HCT116 (cell line): ENCODE results near the gene RELB. TPM values are rescaled to one million over a fixed set of nuclear protein-coding genes. Genes with fewer than 3 reads are reported as not detected.

Experiments used
- ATAC-seq: fragments of 200-7000 bp; cut with Tn5 transposase; 2 replicates; pipeline ENCODE4 v1.9.1; 2020; ENCODE audit warnings: mild to moderate bottlenecking, moderate library complexity
- BruUV-seq: library from RNA; stranded (reverse); fragments of 400-500 nt; replicated peaks from 2 replicates; lab custom pipeline; 2021; lab: Mats Ljungman, UMichigan
- CTCF ChIA-PET: fragments of 300-600 bp; sonication (Branson Sonifier 250); formaldehyde crosslinking; loops from one replicate; lab custom pipeline; 2021; ENCODE audit warnings: antibody characterized with exemption; lab: Charles Lee
- POLR2A ChIA-PET: fragments of 300-600, 350-600 bp; sonication (Branson Sonifier 250); formaldehyde crosslinking; loops from one replicate; lab custom pipeline; 2021; ENCODE audit warnings: antibody characterized with exemption; lab: Charles Lee
- RAD21 ChIA-PET, 2 experiments: fragments of 300-600 bp; sonication (Branson Sonifier 250); formaldehyde crosslinking; loops; one replicate each; lab custom pipeline; 2023; ENCODE audit warnings: low total read pairs in 2 of 2; ENCODE audit not compliant: uncharacterized antibody in 2 of 2, unreplicated experiment in 2 of 2, low non-redundant PET in 1 of 2; lab: Charles Lee
- DNase-seq: peaks from one replicate; pipeline ENCODE4 v3.0.0-alpha.2; 2010; ENCODE audit warnings: low read depth, low spot score
- H2AFZ ChIP-seq: fragments of 200-600 bp; shearing (Covaris generic), sonication (generic); 2 replicates; pipeline ENCODE4 v1.6.1; 2017; ENCODE audit warnings: low read depth, mixed run types, mixed read lengths, antibody characterized with exemption, low read length; ENCODE audit not compliant: poor library complexity, severe bottlenecking
- H3K27ac ChIP-seq: 2 replicates; pipeline ENCODE4 v1.5.1; 2012; ENCODE audit warnings: low read depth, low read length
- H3K27me3 ChIP-seq: fragments of 200-600 bp; sonication (generic); 2 replicates; pipeline ENCODE4 v1.6.1; 2016; ENCODE audit warnings: mixed run types, low read length, mixed read lengths; ENCODE audit not compliant: insufficient read depth
- H3K36me3 ChIP-seq, 2 experiments: fragments of 200-500 bp in 1 of 2; fragments of 200-600 bp in 1 of 2; sonication (Bioruptor generic) in 1 of 2; sonication (generic) in 1 of 2; 2 replicates each; pipeline versions ENCODE4 v1.5.1 to v1.6.1; 2014 to 2016; ENCODE audit warnings: low read length in 2 of 2, inconsistent platforms in 1 of 2, mixed read lengths in 1 of 2, mixed run types in 1 of 2; ENCODE audit not compliant: insufficient read depth in 2 of 2, control insufficient read depth in 1 of 2
- H3K4me1 ChIP-seq, 2 experiments: fragments of 200-600 bp in 1 of 2; sonication (generic) in 1 of 2; 2 replicates each; pipeline versions ENCODE4 v1.5.1 to v1.6.1; 2012 to 2017; ENCODE audit warnings: low read length in 2 of 2, inconsistent platforms in 1 of 2, mild to moderate bottlenecking in 1 of 2, mixed read lengths in 1 of 2, mixed run types in 1 of 2, moderate library complexity in 1 of 2; ENCODE audit not compliant: insufficient read depth in 2 of 2, control insufficient read depth in 1 of 2
- H3K4me2 ChIP-seq: fragments of 200-600 bp; sonication (generic); 2 replicates; pipeline ENCODE4 v1.6.1; 2017; ENCODE audit warnings: mixed run types, low read length, mixed read lengths
- H3K4me3 ChIP-seq, 2 experiments: fragments of 200-600 bp in 1 of 2; sonication (generic) in 1 of 2; replicated peaks in 1 of 2; 2 replicates each; pipeline ENCODE4 v1.5.1; 2011 to 2016; ENCODE audit warnings: low read length in 2 of 2, control low read depth in 1 of 2, low read depth in 1 of 2, mild to moderate bottlenecking in 1 of 2, mixed read lengths in 1 of 2, mixed run types in 1 of 2
- H3K79me2 ChIP-seq: fragments of 200-600 bp; sonication (generic); 2 replicates; pipeline ENCODE4 v1.6.1; 2017; ENCODE audit warnings: mild to moderate bottlenecking, mixed run types, low read length, moderate library complexity, mixed read lengths; ENCODE audit not compliant: insufficient read depth
- H3K9ac ChIP-seq: fragments of 200-600 bp; sonication (generic); 2 replicates; pipeline ENCODE4 v1.6.1; 2016; ENCODE audit warnings: low read length, mixed read lengths
- H3K9me2 ChIP-seq: fragments of 200-600 bp; sonication (generic), shearing (Covaris generic); 2 replicates; pipeline ENCODE4 v1.6.1; 2017; ENCODE audit warnings: mixed run types, mild to moderate bottlenecking, moderate library complexity; ENCODE audit not compliant: insufficient read depth
- H3K9me3 ChIP-seq, 2 experiments: fragments of 200-500 bp in 1 of 2; fragments of 200-600 bp in 1 of 2; sonication (Bioruptor generic) in 1 of 2; sonication (generic) in 1 of 2; 2 replicates each; pipeline ENCODE4 v1.6.1; 2014 to 2017; ENCODE audit warnings: low read length in 2 of 2, mixed read lengths in 2 of 2, inconsistent platforms in 1 of 2, low read depth in 1 of 2, mild to moderate bottlenecking in 1 of 2, mixed run types in 1 of 2, moderate library complexity in 1 of 2; ENCODE audit not compliant: control insufficient read depth in 1 of 2, insufficient read depth in 1 of 2
- H4K20me1 ChIP-seq: fragments of 200-600 bp; sonication (generic), shearing (Covaris generic); 2 replicates; pipeline ENCODE4 v1.6.1; 2017; ENCODE audit warnings: mixed run types, mild to moderate bottlenecking, moderate library complexity; ENCODE audit not compliant: insufficient read depth
- CEBPB ChIP-seq: IDR thresholded peaks from 2 replicates; pipeline ENCODE4 v1.6.1; 2012; ENCODE audit warnings: low read depth
- EGR1 ChIP-seq: IDR thresholded peaks from 2 replicates; pipeline ENCODE4 v1.6.1; 2012; ENCODE audit warnings: low read depth
- ELF1 ChIP-seq: IDR thresholded peaks from 2 replicates; pipeline ENCODE4 v1.6.1; 2012; ENCODE audit warnings: low read depth, borderline replicate concordance
- EZH2phosphoT487 ChIP-seq: fragments of 200-600 bp; IDR thresholded peaks from 2 replicates; pipeline ENCODE4 v1.6.1; 2018; ENCODE audit warnings: antibody characterized with exemption, borderline replicate concordance
- FOSL1 ChIP-seq: IDR thresholded peaks from 2 replicates; pipeline ENCODE4 v1.6.1; 2012; ENCODE audit warnings: low read depth
- JUND ChIP-seq: IDR thresholded peaks from 2 replicates; pipeline ENCODE4 v1.6.1; 2012
- MAX ChIP-seq: IDR thresholded peaks from 2 replicates; pipeline ENCODE4 v1.6.1; 2012
- POLR2A ChIP-seq: IDR thresholded peaks from 2 replicates; pipeline ENCODE4 v1.7.0; 2011; ENCODE audit warnings: borderline replicate concordance; ENCODE audit not compliant: insufficient read depth, insufficient read length; ENCODE audit errors: extremely low read depth
- SP1 ChIP-seq: IDR thresholded peaks from 2 replicates; pipeline ENCODE4 v1.6.1; 2012; ENCODE audit warnings: low read depth
- SRF ChIP-seq: IDR thresholded peaks from 2 replicates; pipeline ENCODE4 v1.6.1; 2012; ENCODE audit warnings: low read depth
- TCF7L2 ChIP-seq: IDR thresholded peaks from 2 replicates; pipeline ENCODE4 v1.7.0; 2011; ENCODE audit warnings: borderline replicate concordance, inconsistent platforms; ENCODE audit not compliant: insufficient read depth, insufficient read length; ENCODE audit errors: extremely low read depth
- ZNF274 ChIP-seq: fragments of 200-500 bp; sonication (Bioruptor generic); IDR thresholded peaks from 2 replicates; pipeline ENCODE4 v1.6.1; 2014; ENCODE audit warnings: mild to moderate bottlenecking, low read depth, low read length, inconsistent platforms
- intact Hi-C: fragments of 100-400 bp; cut with micrococcal nuclease; formaldehyde crosslinking; loops from 2 replicates; pipeline ENCODE4 v1.10.0; 2022
- total RNA-seq: library from RNA; stranded (reverse); gene quantifications from one replicate; pipeline ENCODE4 v1.2.1, GENCODE V29; 2021; ENCODE audit not compliant: unreplicated experiment
- TF ChIP-seq, protein P1 (sequence below): IDR thresholded peaks from 2 replicates; pipeline ENCODE4 v1.6.1; 2012
- TF ChIP-seq, protein P2 (sequence below): IDR thresholded peaks from 2 replicates; pipeline ENCODE4 v1.6.1; 2011; ENCODE audit warnings: mild to moderate bottlenecking, low read length, moderate library complexity; ENCODE audit not compliant: insufficient replicate concordance; ENCODE audit errors: extremely low read depth
- TF ChIP-seq, protein P3 (sequence below): IDR thresholded peaks from 2 replicates; pipeline ENCODE4 v1.6.1; 2012; ENCODE audit warnings: low read depth

Gene RELB
- total RNA-seq, 1 experiment from 2014 or later, result 12.9 TPM

DNA sequence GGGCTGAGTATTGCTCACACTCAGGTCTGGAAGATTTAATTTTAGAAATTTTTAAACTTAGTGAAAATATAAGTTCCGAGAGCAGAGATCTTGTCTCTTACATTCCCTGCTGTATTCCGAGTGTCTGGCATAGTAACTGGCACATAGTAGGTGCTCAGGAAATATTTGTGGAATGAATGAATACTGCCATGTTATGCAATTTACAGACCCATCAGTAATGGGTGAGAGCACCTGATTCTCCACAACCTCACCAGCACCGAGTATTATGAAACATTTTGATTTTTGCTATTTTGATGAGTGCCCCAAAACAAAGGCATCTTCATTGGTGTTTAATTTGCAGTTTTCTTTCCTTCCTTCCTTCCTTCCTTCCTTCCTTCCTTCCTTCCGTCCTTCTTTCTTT, 21.8 kb downstream of the RELB start:
- Histone ChIP-seq H3K4me3 (no peak overlapping the region), H2AFZ (no peak overlapping the region), H3K4me2 (no peak overlapping the region), H3K79me2 (no peaks in the 10 kb centered on the region), H3K9ac (no peak overlapping the region), H3K27ac (no peak overlapping the region), H3K36me3 (no peaks in the 10 kb centered on the region), H4K20me1 (no peaks in the 10 kb centered on the region), H3K4me1 (peaks cover 0 to 7% of the 10 kb centered on the region in 2 experiments; a peak in 1 of 4 replicates), H3K9me2 (no peaks in the 10 kb centered on the region), H3K9me3 (no peaks in the 10 kb centered on the region)
- ChIA-PET CTCF (no interaction called here), POLR2A (no interaction called here), RAD21 (no interaction called here)
- DNase-seq (no peak), ATAC-seq (no peak)
- BruUV-seq, result no TSS peak
- intact Hi-C loops, result no loop called here
- TF ChIP-seq SRF (no peak), EGR1 (no peak), MAX (no peak), CEBPB (no peak), ELF1 (no peak), EZH2phosphoT487 (no peak), TCF7L2 (no peak), ZNF274 (no peak), JUND (no peak), SP1 (no peak), POLR2A (no peak), FOSL1 (no peak)
- TF ChIP-seq, protein P1, sequence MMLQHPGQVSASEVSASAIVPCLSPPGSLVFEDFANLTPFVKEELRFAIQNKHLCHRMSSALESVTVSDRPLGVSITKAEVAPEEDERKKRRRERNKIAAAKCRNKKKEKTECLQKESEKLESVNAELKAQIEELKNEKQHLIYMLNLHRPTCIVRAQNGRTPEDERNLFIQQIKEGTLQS, result no peak
- TF ChIP-seq, protein P2, sequence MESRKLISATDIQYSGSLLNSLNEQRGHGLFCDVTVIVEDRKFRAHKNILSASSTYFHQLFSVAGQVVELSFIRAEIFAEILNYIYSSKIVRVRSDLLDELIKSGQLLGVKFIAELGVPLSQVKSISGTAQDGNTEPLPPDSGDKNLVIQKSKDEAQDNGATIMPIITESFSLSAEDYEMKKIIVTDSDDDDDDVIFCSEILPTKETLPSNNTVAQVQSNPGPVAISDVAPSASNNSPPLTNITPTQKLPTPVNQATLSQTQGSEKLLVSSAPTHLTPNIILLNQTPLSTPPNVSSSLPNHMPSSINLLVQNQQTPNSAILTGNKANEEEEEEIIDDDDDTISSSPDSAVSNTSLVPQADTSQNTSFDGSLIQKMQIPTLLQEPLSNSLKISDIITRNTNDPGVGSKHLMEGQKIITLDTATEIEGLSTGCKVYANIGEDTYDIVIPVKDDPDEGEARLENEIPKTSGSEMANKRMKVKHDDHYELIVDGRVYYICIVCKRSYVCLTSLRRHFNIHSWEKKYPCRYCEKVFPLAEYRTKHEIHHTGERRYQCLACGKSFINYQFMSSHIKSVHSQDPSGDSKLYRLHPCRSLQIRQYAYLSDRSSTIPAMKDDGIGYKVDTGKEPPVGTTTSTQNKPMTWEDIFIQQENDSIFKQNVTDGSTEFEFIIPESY, result no peak
- TF ChIP-seq, protein P3, sequence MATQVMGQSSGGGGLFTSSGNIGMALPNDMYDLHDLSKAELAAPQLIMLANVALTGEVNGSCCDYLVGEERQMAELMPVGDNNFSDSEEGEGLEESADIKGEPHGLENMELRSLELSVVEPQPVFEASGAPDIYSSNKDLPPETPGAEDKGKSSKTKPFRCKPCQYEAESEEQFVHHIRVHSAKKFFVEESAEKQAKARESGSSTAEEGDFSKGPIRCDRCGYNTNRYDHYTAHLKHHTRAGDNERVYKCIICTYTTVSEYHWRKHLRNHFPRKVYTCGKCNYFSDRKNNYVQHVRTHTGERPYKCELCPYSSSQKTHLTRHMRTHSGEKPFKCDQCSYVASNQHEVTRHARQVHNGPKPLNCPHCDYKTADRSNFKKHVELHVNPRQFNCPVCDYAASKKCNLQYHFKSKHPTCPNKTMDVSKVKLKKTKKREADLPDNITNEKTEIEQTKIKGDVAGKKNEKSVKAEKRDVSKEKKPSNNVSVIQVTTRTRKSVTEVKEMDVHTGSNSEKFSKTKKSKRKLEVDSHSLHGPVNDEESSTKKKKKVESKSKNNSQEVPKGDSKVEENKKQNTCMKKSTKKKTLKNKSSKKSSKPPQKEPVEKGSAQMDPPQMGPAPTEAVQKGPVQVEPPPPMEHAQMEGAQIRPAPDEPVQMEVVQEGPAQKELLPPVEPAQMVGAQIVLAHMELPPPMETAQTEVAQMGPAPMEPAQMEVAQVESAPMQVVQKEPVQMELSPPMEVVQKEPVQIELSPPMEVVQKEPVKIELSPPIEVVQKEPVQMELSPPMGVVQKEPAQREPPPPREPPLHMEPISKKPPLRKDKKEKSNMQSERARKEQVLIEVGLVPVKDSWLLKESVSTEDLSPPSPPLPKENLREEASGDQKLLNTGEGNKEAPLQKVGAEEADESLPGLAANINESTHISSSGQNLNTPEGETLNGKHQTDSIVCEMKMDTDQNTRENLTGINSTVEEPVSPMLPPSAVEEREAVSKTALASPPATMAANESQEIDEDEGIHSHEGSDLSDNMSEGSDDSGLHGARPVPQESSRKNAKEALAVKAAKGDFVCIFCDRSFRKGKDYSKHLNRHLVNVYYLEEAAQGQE, result no peak
- TF ChIP-seq, all 23 proteins: peak for 0
- H3K27me3 ChIP-seq, result no peaks in the 10 kb centered on the region
